Measurements from ENCODE around the gene TMEM139. TPM values are rescaled to one million over a fixed set of nuclear protein-coding genes. Genes with fewer than 3 reads are reported as not detected.

The TMEM139 gene
- total RNA-seq, 1 experiment from 2014 or later, result 48.4 TPM

DNA sequence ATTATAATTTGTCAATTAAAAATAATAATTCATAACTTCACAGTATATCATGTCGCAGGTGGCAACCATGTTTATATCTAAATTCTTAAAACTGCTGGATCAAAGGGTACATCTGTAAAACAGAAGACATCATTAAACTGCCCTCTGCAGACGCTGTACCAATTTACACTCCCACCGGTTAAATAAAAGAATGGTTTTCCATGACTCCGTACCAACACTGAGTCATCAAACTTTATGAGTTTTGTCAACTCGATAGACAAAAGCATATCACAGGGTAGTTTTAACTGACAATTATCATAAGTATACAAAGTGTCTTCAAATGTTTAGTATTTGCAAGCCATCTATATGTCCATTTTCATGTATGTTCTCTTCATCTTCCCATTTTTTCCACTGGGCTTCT lies 27.3 kb upstream of the TMEM139 start:
- Mint-ChIP-seq H3K9me3 (ENCODE audit: low read depth, unreplicated experiment) (peaks cover 9% of the 10 kb centered on the region), H3K27ac (ENCODE audit: unreplicated experiment) (no peak overlapping the region), H3K27me3 (ENCODE audit: unreplicated experiment) (no peaks in the 10 kb centered on the region), H3K36me3 (ENCODE audit: insufficient read depth, unreplicated experiment) (peaks cover 7% of the 10 kb centered on the region), H3K4me1 (ENCODE audit: low read depth, unreplicated experiment) (peaks cover 29% of the 10 kb centered on the region), H3K4me3 (ENCODE audit: low read depth, unreplicated experiment) (no peak overlapping the region)
- DNase-seq, result no peak
- intact Hi-C loops (cut with micrococcal nuclease; ENCODE audit: unreplicated experiment), result no loop called here
- CTCF ChIA-PET, result no interaction called here
- TF ChIP-seq, protein P1, sequence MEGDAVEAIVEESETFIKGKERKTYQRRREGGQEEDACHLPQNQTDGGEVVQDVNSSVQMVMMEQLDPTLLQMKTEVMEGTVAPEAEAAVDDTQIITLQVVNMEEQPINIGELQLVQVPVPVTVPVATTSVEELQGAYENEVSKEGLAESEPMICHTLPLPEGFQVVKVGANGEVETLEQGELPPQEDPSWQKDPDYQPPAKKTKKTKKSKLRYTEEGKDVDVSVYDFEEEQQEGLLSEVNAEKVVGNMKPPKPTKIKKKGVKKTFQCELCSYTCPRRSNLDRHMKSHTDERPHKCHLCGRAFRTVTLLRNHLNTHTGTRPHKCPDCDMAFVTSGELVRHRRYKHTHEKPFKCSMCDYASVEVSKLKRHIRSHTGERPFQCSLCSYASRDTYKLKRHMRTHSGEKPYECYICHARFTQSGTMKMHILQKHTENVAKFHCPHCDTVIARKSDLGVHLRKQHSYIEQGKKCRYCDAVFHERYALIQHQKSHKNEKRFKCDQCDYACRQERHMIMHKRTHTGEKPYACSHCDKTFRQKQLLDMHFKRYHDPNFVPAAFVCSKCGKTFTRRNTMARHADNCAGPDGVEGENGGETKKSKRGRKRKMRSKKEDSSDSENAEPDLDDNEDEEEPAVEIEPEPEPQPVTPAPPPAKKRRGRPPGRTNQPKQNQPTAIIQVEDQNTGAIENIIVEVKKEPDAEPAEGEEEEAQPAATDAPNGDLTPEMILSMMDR (IDR thresholded peaks at IDR 0.05; ENCODE audit: unreplicated experiment), result no peak
- no TSS peak for BruUV-seq (replicated peaks)

GRCh38 chr7:143258831-143259230 lies 25.9 kb upstream of the TMEM139 start:
- TF ChIP-seq, protein P1 (IDR thresholded peaks at IDR 0.05; ENCODE audit: unreplicated experiment), result no peak
- CTCF ChIA-PET, result interaction anchor here (1.0 kb wide), 1 partner anchor 19 kb away, joined by 6 read pairs; no protein-coding TSS in a partner anchor
- intact Hi-C loops (cut with micrococcal nuclease; ENCODE audit: unreplicated experiment), result no loop called here
- no peak overlapping the region for H3K27ac Mint-ChIP-seq (ENCODE audit: unreplicated experiment)
- no peak for DNase-seq
- no peaks in the 10 kb centered on the region for H3K27me3 Mint-ChIP-seq (ENCODE audit: unreplicated experiment)
- H3K4me1 Mint-ChIP-seq (ENCODE audit: low read depth, unreplicated experiment), result peaks cover 29% of the 10 kb centered on the region
- peaks cover 8% of the 10 kb centered on the region for H3K9me3 Mint-ChIP-seq (ENCODE audit: low read depth, unreplicated experiment)
- no peak overlapping the region for H3K4me3 Mint-ChIP-seq (ENCODE audit: low read depth, unreplicated experiment)
- H3K36me3 Mint-ChIP-seq (ENCODE audit: insufficient read depth, unreplicated experiment), result peaks cover 20% of the 10 kb centered on the region
- BruUV-seq (replicated peaks), result no TSS peak

DNA sequence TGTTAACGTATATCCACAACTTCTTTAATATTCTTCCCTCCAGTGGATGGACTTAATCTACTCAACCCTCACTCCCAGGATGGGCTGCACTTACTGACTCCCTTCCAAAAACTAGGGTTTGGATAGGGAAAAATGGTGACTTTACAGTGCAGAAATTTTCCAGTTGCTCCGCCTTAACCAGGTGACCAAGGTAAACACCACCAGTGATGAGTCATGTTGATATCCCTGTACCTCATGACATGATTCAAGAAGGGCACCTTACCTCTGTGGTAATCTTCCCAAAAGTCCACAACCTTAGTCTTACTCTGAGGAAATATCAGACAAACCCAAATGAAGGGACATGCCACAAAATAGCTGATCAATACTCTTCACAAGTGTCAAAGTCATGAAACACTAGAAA lies 25.0 kb upstream of the TMEM139 start:
- H3K9me3 Mint-ChIP-seq (ENCODE audit: low read depth, unreplicated experiment), result peaks cover 5% of the 10 kb centered on the region
- CTCF ChIA-PET, result no interaction called here
- peak overlapping the region; percentile 63 for H3K27ac Mint-ChIP-seq (ENCODE audit: unreplicated experiment)
- no peaks in the 10 kb centered on the region for H3K27me3 Mint-ChIP-seq (ENCODE audit: unreplicated experiment)
- TF ChIP-seq, protein P1 (IDR thresholded peaks at IDR 0.05; ENCODE audit: unreplicated experiment), result no peak
- H3K4me3 Mint-ChIP-seq (ENCODE audit: low read depth, unreplicated experiment), result no peak overlapping the region
- intact Hi-C loops (cut with micrococcal nuclease; ENCODE audit: unreplicated experiment), result no loop called here
- peaks cover 29% of the 10 kb centered on the region for H3K36me3 Mint-ChIP-seq (ENCODE audit: insufficient read depth, unreplicated experiment)
- H3K4me1 Mint-ChIP-seq (ENCODE audit: low read depth, unreplicated experiment), result peaks cover 39% of the 10 kb centered on the region
- BruUV-seq (replicated peaks), result no TSS peak
- DNase-seq, result peak; percentile 19

DNA sequence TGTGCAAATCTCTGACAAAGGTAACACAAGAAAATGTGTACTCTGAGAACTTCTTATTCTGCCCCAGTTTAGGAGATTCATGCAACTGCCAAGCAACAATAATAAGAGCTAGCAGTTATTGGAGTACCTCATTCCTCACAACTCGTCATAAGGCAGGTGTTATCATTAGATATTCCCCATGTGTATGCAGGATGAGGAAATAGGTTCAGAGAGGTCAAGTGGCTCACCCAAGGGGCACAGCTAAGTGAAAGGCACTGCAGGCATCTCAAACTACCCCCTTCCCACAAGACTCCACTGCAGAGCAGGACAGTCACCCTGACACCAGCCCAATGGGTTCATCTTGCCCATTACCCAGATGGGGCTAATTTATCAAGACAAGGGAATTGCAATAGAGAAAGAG lies 22.9 kb upstream of the TMEM139 start:
- Mint-ChIP-seq H3K27me3 (ENCODE audit: unreplicated experiment) (no peaks in the 10 kb centered on the region), H3K27ac (ENCODE audit: unreplicated experiment) (no peak overlapping the region), H3K36me3 (ENCODE audit: insufficient read depth, unreplicated experiment) (peaks cover 40% of the 10 kb centered on the region), H3K4me3 (ENCODE audit: low read depth, unreplicated experiment) (no peak overlapping the region), H3K9me3 (ENCODE audit: low read depth, unreplicated experiment) (peaks cover 5% of the 10 kb centered on the region), H3K4me1 (ENCODE audit: low read depth, unreplicated experiment) (peaks cover 30% of the 10 kb centered on the region)
- TF ChIP-seq, protein P1 (IDR thresholded peaks at IDR 0.05; ENCODE audit: unreplicated experiment), result no peak
- intact Hi-C loops (cut with micrococcal nuclease; ENCODE audit: unreplicated experiment), result loop anchor here (2.0 kb wide), 1 partner anchor 13 kb away; no protein-coding TSS in a partner anchor
- DNase-seq, result no peak
- CTCF ChIA-PET, result no interaction called here
- no TSS peak for BruUV-seq (replicated peaks)
